Panc1 (cell line): ENCODE results near the gene EFL1. TPM values are rescaled to one million over a fixed set of nuclear protein-coding genes. Genes with fewer than 3 reads are reported as not detected.

ENCODE experiments used
- ATAC-seq: fragments of 200-7000 bp; cut with Tn5 transposase; 2 replicates; pipeline ENCODE4 v1.9.1; 2020; ENCODE audit warnings: mild to moderate bottlenecking, moderate library complexity
- BruUV-seq: library from RNA; stranded (reverse); fragments of 400-500 nt; replicated peaks from 2 replicates; lab custom pipeline; 2021; lab: Mats Ljungman, UMichigan
- CTCF ChIA-PET: fragments of 300-600 bp; sonication (Branson Sonifier 250); formaldehyde crosslinking; loops from one replicate; lab custom pipeline; 2022; ENCODE audit warnings: antibody characterized with exemption; lab: Charles Lee
- POLR2A ChIA-PET: fragments of 300-600 bp; sonication (Branson Sonifier 250); formaldehyde crosslinking; loops from one replicate; lab custom pipeline; 2022; ENCODE audit warnings: antibody characterized with exemption; lab: Charles Lee
- DNase-seq: peaks from one replicate; pipeline ENCODE4 v3.0.0-alpha.2; 2010; ENCODE audit warnings: low read depth, low spot score
- H3K27ac ChIP-seq: 2 replicates; pipeline ENCODE4 v1.5.1; 2011; ENCODE audit warnings: mild to moderate bottlenecking, low read length, inconsistent platforms
- H3K27me3 ChIP-seq: fragments of 200-500 bp; sonication (Bioruptor generic); 2 replicates; pipeline ENCODE4 v1.6.0; 2014; ENCODE audit warnings: low read length, inconsistent platforms; ENCODE audit not compliant: control insufficient read depth, insufficient read depth
- H3K36me3 ChIP-seq: fragments of 200-500 bp; sonication (Bioruptor generic); 2 replicates; pipeline ENCODE4 v1.5.1; 2014; ENCODE audit warnings: inconsistent platforms, mild to moderate bottlenecking, low read length, moderate library complexity; ENCODE audit not compliant: control insufficient read depth, insufficient read depth
- H3K4me1 ChIP-seq: 2 replicates; pipeline ENCODE4 v1.5.1; 2011; ENCODE audit warnings: inconsistent platforms, mild to moderate bottlenecking, low read length, moderate library complexity; ENCODE audit not compliant: control insufficient read depth, insufficient read depth
- H3K4me3 ChIP-seq, 2 experiments: 2 replicates each; pipeline ENCODE4 v1.5.1; 2011 to 2012; ENCODE audit warnings: low read depth in 2 of 2, low read length in 2 of 2, mild to moderate bottlenecking in 2 of 2, inconsistent platforms in 1 of 2, moderate library complexity in 1 of 2
- H3K9me3 ChIP-seq: fragments of 200-500 bp; sonication (Bioruptor generic); 2 replicates; pipeline ENCODE4 v1.5.1; 2014; ENCODE audit warnings: low read depth, mild to moderate bottlenecking, inconsistent platforms, low read length, moderate library complexity; ENCODE audit not compliant: control insufficient read depth, insufficient read depth
- CTCF ChIP-seq: fragments of 450-650 bp; IDR thresholded peaks from 2 replicates; pipeline ENCODE4 v1.5.1; 2017; ENCODE audit warnings: mild to moderate bottlenecking
- POLR2AphosphoS5 ChIP-seq: IDR thresholded peaks from 2 replicates; pipeline ENCODE4 v1.6.1; 2012; ENCODE audit warnings: mild to moderate bottlenecking, low read depth, low read length, moderate library complexity
- REST ChIP-seq, 2 experiments: IDR thresholded peaks; 2 replicates each; pipeline ENCODE4 v1.6.1; 2011 to 2012; ENCODE audit warnings: low read depth in 2 of 2, control low read depth in 1 of 2, low read length in 1 of 2, mild to moderate bottlenecking in 1 of 2, moderate library complexity in 1 of 2; ENCODE audit not compliant: insufficient read depth in 1 of 2
- SIN3A ChIP-seq: IDR thresholded peaks from 2 replicates; pipeline ENCODE4 v1.6.1; 2012; ENCODE audit warnings: low read depth, mild to moderate bottlenecking, low read length, moderate library complexity, borderline replicate concordance; ENCODE audit not compliant: insufficient read depth
- TCF7L2 ChIP-seq: IDR thresholded peaks from 2 replicates; pipeline ENCODE4 v1.6.1; 2011; ENCODE audit warnings: mild to moderate bottlenecking, low read depth, low read length, inconsistent platforms
- in situ Hi-C: cut with HindIII; loops from 2 replicates; pipeline ENCODE4 v1.10.0; 2016; ENCODE audit warnings: low sequenced_read_pairs, low pct_unique_long_range_greater_than_20kb
- intact Hi-C: fragments of 100-400 bp; cut with micrococcal nuclease; formaldehyde crosslinking; loops from one replicate; pipeline ENCODE4 v1.10.0; 2022; ENCODE audit not compliant: unreplicated experiment
- total RNA-seq: library from RNA; stranded (reverse); gene quantifications from one replicate; pipeline ENCODE4 v1.2.1, GENCODE V29; 2021; ENCODE audit not compliant: unreplicated experiment

The EFL1 gene
- total RNA-seq, 1 experiment from 2014 or later = 20.2 TPM

- no peak for TF ChIP-seq POLR2AphosphoS5
- TF ChIP-seq REST (IDR thresholded peaks at IDR 0.05; ENCODE audit: insufficient read depth in 1 of 2, low read depth in 2 of 2, low read length in 1 of 2) = no peak
- TF ChIP-seq CTCF = no peak
- no peak for TF ChIP-seq SIN3A
- TF ChIP-seq TCF7L2 = no peak
- in situ Hi-C loops = no loop called here
- Histone ChIP-seq H3K36me3 (no peaks in the 10 kb centered on the region), H3K9me3 (no peaks in the 10 kb centered on the region), H3K27ac (no peak overlapping the region), H3K4me3 (no peak overlapping the region), H3K4me1 (no peaks in the 10 kb centered on the region), H3K27me3 (no peaks in the 10 kb centered on the region)
- intact Hi-C loops = no loop called here
- no TSS peak for BruUV-seq
- DNase-seq (no peak), ATAC-seq (no peak)
- ChIA-PET CTCF (interaction anchor here (0.8 kb wide), 1 partner anchor 196 kb away, joined by 3 read pairs; no protein-coding TSS in a partner anchor), POLR2A (interaction anchor here (0.6 kb wide), 1 partner anchor 51 kb away, joined by 3 read pairs; no protein-coding TSS in a partner anchor)
Measured at GRCh38 chr15:82143390-82144385, 118.8 kb downstream of the EFL1 start.

DNA sequence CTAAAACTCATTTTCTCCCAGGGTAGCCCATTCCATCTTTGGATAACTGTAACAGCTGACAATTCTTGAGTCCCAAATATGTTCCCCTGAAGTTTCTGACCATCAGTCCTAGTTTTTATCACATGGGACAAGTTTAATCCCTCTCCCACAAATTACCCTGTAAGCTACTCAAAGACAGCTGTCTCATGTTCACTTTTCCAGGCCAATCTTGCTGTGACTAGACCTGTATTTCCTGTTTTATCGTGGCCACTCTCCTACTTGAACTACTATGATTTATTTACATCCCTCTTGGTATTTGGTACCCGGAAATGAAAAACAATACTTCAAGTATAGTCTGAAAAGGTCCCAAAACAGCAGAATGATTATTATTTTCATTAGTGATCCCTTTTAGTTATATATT, 121.6 kb downstream of the EFL1 start:
- no peaks in the 10 kb centered on the region for H3K4me1 ChIP-seq
- no peaks in the 10 kb centered on the region for H3K27me3 ChIP-seq
- no peak for ATAC-seq
- POLR2A ChIA-PET = no interaction called here
- intact Hi-C loops (no loop called here), in situ Hi-C loops (no loop called here)
- TF ChIP-seq CTCF = no peak
- no peak for TF ChIP-seq SIN3A
- no peak for TF ChIP-seq POLR2AphosphoS5
- TF ChIP-seq REST (IDR thresholded peaks at IDR 0.05; ENCODE audit: insufficient read depth in 1 of 2, low read depth in 2 of 2, low read length in 1 of 2) = no peak
- TF ChIP-seq TCF7L2 = no peak
- no peak for DNase-seq
- CTCF ChIA-PET = no interaction called here
- no peaks in the 10 kb centered on the region for H3K9me3 ChIP-seq
- no TSS peak for BruUV-seq
- no peak overlapping the region for H3K27ac ChIP-seq
- no peaks in the 10 kb centered on the region for H3K36me3 ChIP-seq
- H3K4me3 ChIP-seq = no peak overlapping the region
